Stomach smooth muscle (tissue), 2 donors: ENCODE data around the gene SENP6.
"Not testable (repeated sequence)": the region's sequence is repeated elsewhere in the genome, so short reads cannot be mapped to it uniquely, and the experiment has no call there.

Experiments
- H3K27ac ChIP-seq: one replicate; pipeline ENCODE4 v1.7.0; 2013; ENCODE audit warnings: mild to moderate bottlenecking, low read length, inconsistent platforms
- H3K27me3 ChIP-seq, 2 donors: one replicate each; pipeline ENCODE4 v1.7.0; 2013; ENCODE audit warnings: low read length in 2 of 2; ENCODE audit not compliant: insufficient read depth in 2 of 2, control insufficient read depth in 1 of 2
- H3K36me3 ChIP-seq, 2 donors: one replicate each; pipeline ENCODE4 v1.7.0; 2013; ENCODE audit warnings: low read length in 2 of 2; ENCODE audit not compliant: control insufficient read depth in 2 of 2, insufficient read depth in 2 of 2
- H3K4me1 ChIP-seq: one replicate; pipeline ENCODE4 v1.7.0; 2013; ENCODE audit warnings: low read length; ENCODE audit not compliant: control insufficient read depth, insufficient read depth
- H3K4me3 ChIP-seq, 2 donors: one replicate each; pipeline ENCODE4 v1.7.0; 2013; ENCODE audit warnings: low read length in 2 of 2
- H3K9ac ChIP-seq, 2 donors: one replicate each; pipeline ENCODE4 v1.7.0; 2013; ENCODE audit warnings: low read length in 2 of 2, mild to moderate bottlenecking in 1 of 2
- H3K9me3 ChIP-seq, 2 donors: one replicate each; pipeline ENCODE4 v1.7.0; 2013; ENCODE audit warnings: low read length in 2 of 2; ENCODE audit not compliant: control insufficient read depth in 2 of 2
- donor health status: healthy.
- donor health status: Pancreatic carcinoma.

Gene SENP6

GRCh38 chr6:75643173-75643572 is 41.5 kb downstream of the SENP6 start:
- Histone ChIP-seq H3K4me1 (no peaks in the 10 kb centered on the region), H3K9ac (no peak overlapping the region), H3K27me3 (no peaks in the 10 kb centered on the region), H3K4me3 (no peak overlapping the region), H3K27ac (no peak overlapping the region), H3K36me3 (peaks cover 3 to 12% of the 10 kb centered on the region in 2 donors), H3K9me3 (no peaks in the 10 kb centered on the region)

GRCh38 chr6:75656479-75656878 is 54.8 kb downstream of the SENP6 start:
- no peaks in the 10 kb centered on the region for H3K27me3 ChIP-seq
- H3K4me1 ChIP-seq = no peaks in the 10 kb centered on the region
- no peak overlapping the region for H3K4me3 ChIP-seq
- H3K9me3 ChIP-seq = no peaks in the 10 kb centered on the region
- peaks cover 12 to 25% of the 10 kb centered on the region in 2 donors for H3K36me3 ChIP-seq
- H3K9ac ChIP-seq = no peak overlapping the region
- no peak overlapping the region for H3K27ac ChIP-seq

GRCh38 chr6:75657327-75657726 is 55.6 kb downstream of the SENP6 start:
- Histone ChIP-seq H3K27me3 (no peaks in the 10 kb centered on the region), H3K27ac (no peak overlapping the region), H3K9me3 (no peaks in the 10 kb centered on the region), H3K4me3 (no peak overlapping the region), H3K9ac (no peak overlapping the region), H3K4me1 (no peaks in the 10 kb centered on the region), H3K36me3 (peaks cover 12 to 27% of the 10 kb centered on the region in 2 donors)

GRCh38 chr6:75666592-75666991 is 64.9 kb downstream of the SENP6 start:
- H3K9ac ChIP-seq = no peak overlapping the region
- no peaks in the 10 kb centered on the region for H3K9me3 ChIP-seq
- H3K27me3 ChIP-seq = no peaks in the 10 kb centered on the region
- no peak overlapping the region for H3K4me3 ChIP-seq
- no peaks in the 10 kb centered on the region for H3K4me1 ChIP-seq
- H3K36me3 ChIP-seq = peaks cover 2 to 14% of the 10 kb centered on the region in 2 donors
- H3K27ac ChIP-seq = no peak overlapping the region

GRCh38 chr6:75673884-75674283 is 72.2 kb downstream of the SENP6 start:
- H3K27ac ChIP-seq = no peak overlapping the region
- H3K4me3 ChIP-seq = no peak overlapping the region
- H3K9me3 ChIP-seq = no peaks in the 10 kb centered on the region
- no peak overlapping the region for H3K9ac ChIP-seq
- H3K4me1 ChIP-seq = no peaks in the 10 kb centered on the region
- H3K27me3 ChIP-seq = no peaks in the 10 kb centered on the region
- peaks cover 12 to 20% of the 10 kb centered on the region in 2 donors for H3K36me3 ChIP-seq

GRCh38 chr6:75676377-75676776 is 74.7 kb downstream of the SENP6 start:
- Histone ChIP-seq H3K9me3 (no peaks in the 10 kb centered on the region), H3K9ac (no peak overlapping the region), H3K27ac (no peak overlapping the region), H3K36me3 (peaks cover 19 to 42% of the 10 kb centered on the region in 2 donors), H3K4me1 (no peaks in the 10 kb centered on the region), H3K4me3 (no peak overlapping the region), H3K27me3 (no peaks in the 10 kb centered on the region)

GRCh38 chr6:75682548-75682947 is 80.9 kb downstream of the SENP6 start:
- not testable (repeated sequence) for H3K27ac ChIP-seq, H3K9me3 ChIP-seq, H3K4me3 ChIP-seq, H3K27me3 ChIP-seq, H3K4me1 ChIP-seq, H3K9ac ChIP-seq
- H3K36me3 ChIP-seq = peaks cover 16 to 38% of the 10 kb centered on the region in 2 donors

- H3K4me1 ChIP-seq, H3K27me3 ChIP-seq, H3K27ac ChIP-seq, H3K4me3 ChIP-seq, H3K9ac ChIP-seq, H3K9me3 ChIP-seq: not testable (repeated sequence)
- peaks cover 11 to 34% of the 10 kb centered on the region in 2 donors for H3K36me3 ChIP-seq
Observed at GRCh38 chr6:75683005-75683404, 81.3 kb downstream of the SENP6 start.

- H3K4me1 ChIP-seq, H3K9ac ChIP-seq, H3K4me3 ChIP-seq, H3K27me3 ChIP-seq, H3K36me3 ChIP-seq, H3K9me3 ChIP-seq, H3K27ac ChIP-seq: not testable (repeated sequence)
Observed at GRCh38 chr6:75687535-75687934, 85.9 kb downstream of the SENP6 start.

GRCh38 chr6:75687937-75688336 is 86.3 kb downstream of the SENP6 start:
- not testable (repeated sequence) for H3K9me3 ChIP-seq, H3K36me3 ChIP-seq, H3K27me3 ChIP-seq, H3K27ac ChIP-seq, H3K4me3 ChIP-seq, H3K9ac ChIP-seq, H3K4me1 ChIP-seq

GRCh38 chr6:75689576-75689975 is 87.9 kb downstream of the SENP6 start:
- no peak overlapping the region for H3K27ac ChIP-seq

More at GRCh38 chr6:75689576-75689975, 87.9 kb downstream of the SENP6 start:
- Histone ChIP-seq H3K27me3 (no peaks in the 10 kb centered on the region), H3K4me3 (no peak overlapping the region), H3K4me1 (no peaks in the 10 kb centered on the region), H3K9ac (no peak overlapping the region), H3K9me3 (no peaks in the 10 kb centered on the region), H3K36me3 (peaks cover 4 to 5% of the 10 kb centered on the region in 2 donors)
